ENCODE data around the gene MDFI. TPM values are rescaled to one million over a fixed set of nuclear protein-coding genes. Genes with fewer than 3 reads are reported as not detected.

MDFI gene
- total RNA-seq, 1 experiment from 2014 or later, result 59.1 TPM

- no TSS peak for BruUV-seq (replicated peaks)
- H3K36me3 Mint-ChIP-seq (ENCODE audit: insufficient read depth, unreplicated experiment), result peaks cover 33% of the 10 kb centered on the region
- no peaks in the 10 kb centered on the region for H3K9me3 Mint-ChIP-seq (ENCODE audit: unreplicated experiment)
- DNase-seq (ENCODE audit: unreplicated experiment), result no peak
- POLR2A ChIA-PET, result interaction anchor here (1.6 kb wide), 1 partner anchor 10 kb away, joined by 7 read pairs; no protein-coding TSS in a partner anchor
- no peak overlapping the region for H3K4me3 Mint-ChIP-seq (ENCODE audit: unreplicated experiment)
- H3K27ac Mint-ChIP-seq (ENCODE audit: low read depth, unreplicated experiment), result no peak overlapping the region
- intact Hi-C loops (cut with micrococcal nuclease), result no loop called here
- no peaks in the 10 kb centered on the region for H3K27me3 Mint-ChIP-seq (ENCODE audit: insufficient read depth, unreplicated experiment)
- TF ChIP-seq, protein P1, sequence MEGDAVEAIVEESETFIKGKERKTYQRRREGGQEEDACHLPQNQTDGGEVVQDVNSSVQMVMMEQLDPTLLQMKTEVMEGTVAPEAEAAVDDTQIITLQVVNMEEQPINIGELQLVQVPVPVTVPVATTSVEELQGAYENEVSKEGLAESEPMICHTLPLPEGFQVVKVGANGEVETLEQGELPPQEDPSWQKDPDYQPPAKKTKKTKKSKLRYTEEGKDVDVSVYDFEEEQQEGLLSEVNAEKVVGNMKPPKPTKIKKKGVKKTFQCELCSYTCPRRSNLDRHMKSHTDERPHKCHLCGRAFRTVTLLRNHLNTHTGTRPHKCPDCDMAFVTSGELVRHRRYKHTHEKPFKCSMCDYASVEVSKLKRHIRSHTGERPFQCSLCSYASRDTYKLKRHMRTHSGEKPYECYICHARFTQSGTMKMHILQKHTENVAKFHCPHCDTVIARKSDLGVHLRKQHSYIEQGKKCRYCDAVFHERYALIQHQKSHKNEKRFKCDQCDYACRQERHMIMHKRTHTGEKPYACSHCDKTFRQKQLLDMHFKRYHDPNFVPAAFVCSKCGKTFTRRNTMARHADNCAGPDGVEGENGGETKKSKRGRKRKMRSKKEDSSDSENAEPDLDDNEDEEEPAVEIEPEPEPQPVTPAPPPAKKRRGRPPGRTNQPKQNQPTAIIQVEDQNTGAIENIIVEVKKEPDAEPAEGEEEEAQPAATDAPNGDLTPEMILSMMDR (IDR thresholded peaks at IDR 0.05; ENCODE audit: unreplicated experiment), result no peak
- peaks cover 26% of the 10 kb centered on the region for H3K4me1 Mint-ChIP-seq (ENCODE audit: insufficient read depth, unreplicated experiment)
- CTCF ChIA-PET, result interaction anchor here (0.7 to 1.9 kb wide), 4 partner anchors 12 to 44 kb away, joined by 3 to 7 read pairs (median 4); no protein-coding TSS in a partner anchor
These were observed 7.9 kb downstream of the MDFI start for GRCh38 chr6:41646026-41646795.

DNA sequence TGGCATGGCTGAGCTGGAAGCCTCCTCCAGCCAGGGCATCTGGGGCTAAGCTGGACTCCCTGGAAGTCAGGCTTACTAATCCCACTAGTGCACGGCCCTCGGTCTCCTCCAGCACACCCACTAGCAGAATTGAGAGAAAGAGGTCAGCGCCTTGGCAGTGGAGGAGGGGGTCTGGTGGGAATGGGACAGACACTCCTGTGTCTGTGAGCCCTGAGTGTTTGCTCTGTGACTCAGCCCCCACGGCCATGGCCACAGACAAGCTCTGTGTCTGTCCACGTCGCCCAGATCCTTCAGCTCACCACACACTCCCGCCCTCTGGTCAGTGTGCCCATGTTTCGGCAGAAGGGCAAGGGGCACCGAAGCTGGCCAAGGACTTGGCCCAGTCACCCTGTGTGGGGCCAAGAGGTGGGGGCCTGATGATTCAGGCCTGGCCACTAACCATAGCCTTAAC is 8.8 kb downstream of the MDFI start:
- DNase-seq (ENCODE audit: unreplicated experiment), result no peak
- Mint-ChIP-seq H3K36me3 (ENCODE audit: insufficient read depth, unreplicated experiment) (peaks cover 38% of the 10 kb centered on the region), H3K4me1 (ENCODE audit: insufficient read depth, unreplicated experiment) (peaks cover 26% of the 10 kb centered on the region), H3K27me3 (ENCODE audit: insufficient read depth, unreplicated experiment) (no peaks in the 10 kb centered on the region), H3K4me3 (ENCODE audit: unreplicated experiment) (no peak overlapping the region), H3K27ac (ENCODE audit: low read depth, unreplicated experiment) (no peak overlapping the region), H3K9me3 (ENCODE audit: unreplicated experiment) (no peaks in the 10 kb centered on the region)
- CTCF ChIA-PET, result interaction anchor here (0.7 to 1.9 kb wide), 6 partner anchors 10 to 225 kb away, joined by 3 to 7 read pairs (median 4); no protein-coding TSS in a partner anchor
- intact Hi-C loops (cut with micrococcal nuclease), result no loop called here
- POLR2A ChIA-PET, result interaction anchor here (0.6 to 1.6 kb wide), 2 partner anchors 11 to 85 kb away, joined by 3 to 7 read pairs; no protein-coding TSS in a partner anchor
- TF ChIP-seq, protein P1 (IDR thresholded peaks at IDR 0.05; ENCODE audit: unreplicated experiment), result no peak
- no TSS peak for BruUV-seq (replicated peaks)

DNA sequence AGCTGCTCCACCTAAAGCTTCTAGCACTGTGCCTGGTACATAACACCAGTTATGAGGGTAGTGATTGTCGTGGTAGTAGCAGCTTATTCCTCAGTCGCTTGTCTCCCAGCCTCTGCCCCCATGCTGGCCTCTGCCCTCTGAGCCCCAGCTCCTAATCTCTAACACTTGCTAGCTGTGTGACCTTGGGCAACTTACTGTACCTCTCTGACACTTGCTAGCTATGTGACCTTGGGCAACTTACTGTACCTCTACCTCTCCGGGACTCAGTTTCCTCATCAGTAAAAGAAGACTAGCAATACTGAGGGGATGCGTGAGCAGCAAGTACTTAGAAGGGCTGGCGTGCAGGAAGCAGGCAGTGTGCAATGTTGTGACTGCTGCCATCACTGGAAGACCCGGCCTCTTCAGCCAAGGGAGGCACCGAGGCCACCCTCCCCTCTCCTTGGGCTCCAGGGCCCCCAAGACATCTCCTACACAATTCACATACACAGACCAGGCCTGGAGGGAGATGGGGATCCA is 9.9 kb downstream of the MDFI start:
- no peaks in the 10 kb centered on the region for H3K9me3 Mint-ChIP-seq (ENCODE audit: unreplicated experiment)

DNA sequence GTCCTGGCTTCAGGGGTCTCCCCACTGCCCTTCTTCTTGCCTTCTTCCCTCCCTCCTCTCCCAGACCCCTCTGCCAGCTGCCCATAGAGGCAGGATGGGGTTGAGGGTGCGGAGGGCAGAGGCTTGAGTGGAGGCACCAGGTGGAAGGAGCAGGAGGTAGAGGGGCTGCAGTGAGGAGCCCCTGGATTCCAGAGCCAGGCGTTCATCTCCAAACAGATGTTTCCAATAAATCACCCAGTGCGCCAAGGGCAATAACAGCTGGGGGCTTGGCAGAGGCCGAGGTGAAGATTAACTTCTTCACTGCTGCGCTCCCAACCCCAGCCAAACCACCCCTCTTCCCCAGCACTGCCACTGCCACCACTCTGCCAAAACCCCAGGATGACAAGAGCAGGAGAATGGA is 10.7 kb downstream of the MDFI start:
- DNase-seq (ENCODE audit: unreplicated experiment), result no peak
- Mint-ChIP-seq H3K4me1 (ENCODE audit: insufficient read depth, unreplicated experiment) (peaks cover 15% of the 10 kb centered on the region), H3K36me3 (ENCODE audit: insufficient read depth, unreplicated experiment) (peaks cover 41% of the 10 kb centered on the region), H3K4me3 (ENCODE audit: unreplicated experiment) (no peak overlapping the region), H3K27me3 (ENCODE audit: insufficient read depth, unreplicated experiment) (no peaks in the 10 kb centered on the region), H3K27ac (ENCODE audit: low read depth, unreplicated experiment) (no peak overlapping the region), H3K9me3 (ENCODE audit: unreplicated experiment) (no peaks in the 10 kb centered on the region)
- POLR2A ChIA-PET, result no interaction called here
- BruUV-seq (replicated peaks), result no TSS peak
- TF ChIP-seq, protein P1 (IDR thresholded peaks at IDR 0.05; ENCODE audit: unreplicated experiment), result no peak
- intact Hi-C loops (cut with micrococcal nuclease), result no loop called here
- CTCF ChIA-PET, result interaction anchor here (0.7 to 1.2 kb wide), 2 partner anchors 35 to 46 kb away, joined by 3 read pairs; no protein-coding TSS in a partner anchor

More for the DNA sequence above, 9.9 kb downstream of the MDFI start:
- no peak for DNase-seq (ENCODE audit: unreplicated experiment)
- POLR2A ChIA-PET, result no interaction called here
- no peaks in the 10 kb centered on the region for H3K27me3 Mint-ChIP-seq (ENCODE audit: insufficient read depth, unreplicated experiment)
- BruUV-seq (replicated peaks), result no TSS peak
- H3K36me3 Mint-ChIP-seq (ENCODE audit: insufficient read depth, unreplicated experiment), result peaks cover 41% of the 10 kb centered on the region
- TF ChIP-seq, protein P1 (IDR thresholded peaks at IDR 0.05; ENCODE audit: unreplicated experiment), result no peak
- intact Hi-C loops (cut with micrococcal nuclease), result no loop called here
- no peak overlapping the region for H3K27ac Mint-ChIP-seq (ENCODE audit: low read depth, unreplicated experiment)
- CTCF ChIA-PET, result interaction anchor here (0.6 to 1.2 kb wide), 3 partner anchors 45 to 226 kb away, joined by 3 read pairs; no protein-coding TSS in a partner anchor
- no peak overlapping the region for H3K4me3 Mint-ChIP-seq (ENCODE audit: unreplicated experiment)
- peaks cover 23% of the 10 kb centered on the region for H3K4me1 Mint-ChIP-seq (ENCODE audit: insufficient read depth, unreplicated experiment)
